Myocyte (in vitro differentiated cells): ENCODE data around the gene REPS1. TPM values are rescaled to one million over a fixed set of nuclear protein-coding genes. Genes with fewer than 3 reads are reported as not detected.
"Not testable (repeated sequence)": the region's sequence is repeated elsewhere in the genome, so short reads cannot be mapped to it uniquely, and the experiment has no call there.

Experiments
- DNase-seq: peaks from one replicate; pipeline ENCODE4 v3.0.0-alpha.2; 2012; ENCODE audit warnings: low read depth
- total RNA-seq: library from RNA; depleted of rRNA; stranded (reverse); fragments of >200 nt; gene quantifications from 2 replicates; pipeline ENCODE4 v1.2.3, GENCODE V29; 2014

REPS1 gene
- total RNA-seq, 1 donor from 2014 or later, result 30.9 TPM

DNA sequence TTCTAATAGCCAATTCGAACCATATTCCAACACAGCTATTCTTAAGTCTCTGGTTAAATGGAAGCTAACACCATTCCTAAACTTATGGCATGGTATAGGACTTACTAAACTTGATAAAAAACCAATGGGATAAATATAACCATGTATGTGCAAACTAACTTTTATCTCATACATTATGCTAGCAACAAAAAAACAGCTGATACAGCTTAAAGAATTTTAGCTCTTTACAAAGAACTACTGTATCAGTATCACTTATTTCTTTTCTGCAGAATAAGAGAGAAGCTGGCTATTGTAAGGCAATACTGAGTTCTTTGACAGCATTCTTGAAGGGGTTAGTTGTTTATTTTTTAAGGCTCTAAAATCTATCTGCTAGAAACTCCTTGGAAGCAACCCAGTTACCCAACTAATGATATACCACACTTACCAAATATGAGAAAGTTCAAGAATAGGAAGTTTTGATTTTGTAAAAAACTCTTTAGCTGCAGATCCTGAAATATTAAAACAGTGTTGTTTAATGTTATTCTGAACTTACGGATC, 44.9 kb downstream of the REPS1 start:
- no peak for DNase-seq

GRCh38 chr6:138936873-138937272, 51.2 kb downstream of the REPS1 start:
- DNase-seq, result not testable (repeated sequence)

DNA sequence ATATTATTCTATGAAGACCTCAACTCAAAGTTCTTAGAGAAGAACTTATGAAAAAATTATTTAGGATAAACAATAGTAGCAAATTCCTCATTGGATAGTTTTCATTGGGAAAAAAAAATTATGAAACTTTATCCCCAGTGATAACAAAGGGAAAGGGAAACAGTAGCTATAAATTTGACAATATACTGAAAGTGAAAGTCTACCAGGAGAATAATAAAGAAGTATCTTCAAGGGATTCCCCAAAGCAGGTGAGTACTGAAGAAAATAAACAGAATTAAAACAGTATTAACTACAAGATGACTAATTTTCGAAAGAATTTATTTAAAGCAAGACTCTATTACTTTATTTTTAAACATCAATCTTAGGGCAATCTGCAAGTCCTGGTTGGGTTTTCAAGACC, 56.4 kb downstream of the REPS1 start:
- DNase-seq, result no peak

DNA sequence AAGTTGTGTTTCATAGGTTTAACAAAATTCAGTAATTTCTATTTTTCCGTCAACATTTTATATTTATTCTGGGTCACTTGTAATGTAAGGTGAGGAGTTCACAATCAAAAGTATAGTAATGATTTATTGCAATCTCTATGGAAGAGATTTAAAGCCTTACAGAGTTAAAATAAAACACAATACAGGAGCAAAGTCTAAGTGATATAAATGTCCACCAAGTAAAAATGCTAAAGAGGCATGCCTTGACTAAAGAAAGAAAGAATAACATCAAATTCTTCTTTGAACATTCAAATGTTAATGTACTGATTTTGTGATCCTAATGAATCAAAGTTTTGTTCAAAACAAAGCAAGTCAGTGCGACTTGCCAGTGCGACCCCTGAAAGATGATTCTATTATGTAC, 61.5 kb downstream of the REPS1 start:
- DNase-seq, result no peak

DNA sequence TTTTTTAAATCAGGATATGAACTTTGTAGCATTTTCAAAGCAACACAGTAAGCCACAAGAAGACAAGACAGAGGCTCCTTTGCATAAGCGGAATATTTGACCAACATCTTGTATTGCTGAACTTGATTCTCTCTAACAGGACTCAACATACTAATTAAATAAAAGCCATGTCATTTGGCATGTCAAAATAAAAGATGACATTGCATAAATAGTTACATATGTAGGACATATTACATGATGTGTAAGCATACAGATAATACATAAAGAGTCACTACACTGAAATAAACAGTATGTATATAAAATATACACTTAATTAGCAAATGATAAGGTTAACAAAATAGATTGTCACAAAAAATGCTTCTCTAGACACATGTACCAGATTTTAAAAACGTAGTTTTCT, 62.2 kb downstream of the REPS1 start:
- no peak for DNase-seq

DNA sequence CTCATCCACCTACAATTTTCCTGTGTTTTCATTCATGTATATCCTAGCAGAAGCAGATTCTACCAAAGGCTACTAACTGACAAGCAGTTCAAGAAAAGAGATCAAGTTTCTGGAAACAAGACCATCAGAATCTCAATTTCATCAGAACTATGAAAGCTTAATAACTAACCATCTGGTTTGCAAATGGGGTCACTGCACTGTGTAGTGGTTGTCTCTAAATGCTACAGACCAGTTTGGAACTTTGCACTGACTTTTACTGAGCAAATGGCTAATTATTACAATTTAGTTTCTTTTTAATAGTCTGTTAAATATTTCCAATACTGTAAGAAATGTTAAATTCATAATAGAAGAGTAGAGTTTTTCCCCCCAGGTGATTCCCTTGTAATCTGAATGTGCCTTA, 64.5 kb downstream of the REPS1 start:
- no peak for DNase-seq

DNA sequence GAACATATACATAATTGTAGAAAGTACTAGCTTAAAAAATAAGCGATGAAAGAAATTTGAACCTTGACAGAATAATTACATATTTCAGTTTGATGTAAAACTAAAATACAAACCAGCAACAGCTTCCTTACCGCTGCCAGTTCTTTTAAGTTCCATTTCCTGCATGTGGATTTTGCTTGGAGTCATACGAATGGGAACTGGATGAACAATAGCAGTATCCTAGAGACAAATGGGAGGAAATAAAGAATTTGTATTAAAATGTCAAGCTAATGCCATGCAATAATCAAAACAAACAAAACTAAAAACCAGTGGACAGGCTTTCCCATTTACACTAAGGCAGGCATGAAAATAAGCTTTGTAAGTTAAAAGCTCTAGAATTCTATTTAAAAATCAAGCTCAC, 67.1 kb downstream of the REPS1 start:
- DNase-seq, result no peak

DNA sequence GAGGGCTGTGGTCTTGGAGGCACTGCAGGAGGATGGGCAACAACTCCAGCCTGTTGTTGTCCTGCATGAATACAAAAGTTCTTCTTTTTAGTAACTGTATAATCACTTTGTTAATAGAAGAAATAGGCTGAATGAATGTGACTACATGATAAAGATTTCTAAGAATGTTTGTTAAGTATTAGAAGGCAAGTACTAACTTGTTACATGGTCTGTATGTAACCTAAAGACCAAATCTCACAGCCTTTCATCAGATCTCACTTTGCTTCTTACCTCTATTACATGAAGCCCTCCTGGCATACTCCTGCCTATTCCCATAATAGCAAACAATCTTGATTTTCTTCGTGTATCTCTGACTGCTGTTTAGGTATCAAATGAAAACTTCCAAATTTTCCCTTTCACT, 73.4 kb downstream of the REPS1 start:
- no peak for DNase-seq

GRCh38 chr6:138912308-138912707, 75.7 kb downstream of the REPS1 start:
- DNase-seq, result no peak

DNA sequence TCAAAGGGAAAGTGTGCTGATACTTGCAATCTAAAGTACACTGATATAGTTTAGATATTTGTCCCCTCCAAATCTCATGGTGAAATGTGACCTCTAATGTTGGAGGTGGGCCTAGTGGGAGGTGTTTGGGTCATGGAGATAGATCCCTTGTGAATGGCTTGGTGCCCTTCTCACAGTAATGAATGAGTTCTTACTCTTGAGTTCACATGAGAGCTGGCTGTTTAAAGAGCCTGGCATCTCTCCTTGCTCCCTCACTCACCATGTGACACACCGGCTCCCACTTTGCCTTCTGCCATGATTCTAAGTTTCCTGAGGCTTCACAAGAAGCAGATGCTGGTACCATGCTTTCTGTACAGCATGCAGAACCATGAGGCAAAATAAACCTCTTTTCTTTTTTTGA, 78.1 kb downstream of the REPS1 start:
- DNase-seq, result no peak

GRCh38 chr6:138909511-138909910, 78.5 kb downstream of the REPS1 start:
- DNase-seq, result no peak

- DNase-seq, result no peak
These were observed 80.9 kb downstream of the REPS1 start for GRCh38 chr6:138907167-138907566.

GRCh38 chr6:138897031-138897430, 91.0 kb downstream of the REPS1 start:
- DNase-seq, result peak; percentile 63

- peak; percentile 3 for DNase-seq
These were observed 91.8 kb downstream of the REPS1 start for GRCh38 chr6:138896104-138896756.

DNA sequence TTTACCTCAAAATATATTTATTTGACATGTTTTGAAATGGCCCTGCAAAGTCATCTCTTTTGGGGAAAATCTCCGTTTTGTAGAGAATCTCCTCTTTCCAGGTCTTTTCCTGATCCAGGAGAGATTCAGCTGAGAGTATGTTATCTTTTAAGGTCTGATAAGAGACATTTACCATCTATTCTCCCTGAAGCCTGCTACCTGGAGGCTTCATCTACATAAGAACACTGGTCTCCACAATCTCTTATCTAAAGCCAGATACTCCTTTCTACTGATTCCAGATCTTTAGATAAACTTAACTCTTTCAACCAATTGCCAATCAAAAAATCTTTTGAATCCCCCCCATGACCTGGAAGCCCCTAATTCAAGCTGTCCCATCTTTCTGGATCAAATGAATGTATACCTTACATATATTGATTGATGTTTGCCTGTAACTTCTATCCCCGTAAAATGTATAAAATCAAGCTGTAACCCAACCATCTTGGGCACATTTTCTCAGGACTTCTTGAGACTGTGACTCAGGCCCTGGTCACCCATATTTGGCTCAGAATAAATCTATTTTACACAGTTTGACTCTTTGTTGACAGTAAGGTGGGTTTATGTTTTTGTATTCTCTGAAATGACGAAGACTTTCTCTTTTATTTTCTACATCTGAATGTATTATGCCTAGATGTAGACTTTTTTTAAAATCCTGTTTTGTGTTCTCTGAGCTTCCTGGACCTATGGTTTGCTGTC, 96.6 kb downstream of the REPS1 start:
- DNase-seq, result no peak

DNA sequence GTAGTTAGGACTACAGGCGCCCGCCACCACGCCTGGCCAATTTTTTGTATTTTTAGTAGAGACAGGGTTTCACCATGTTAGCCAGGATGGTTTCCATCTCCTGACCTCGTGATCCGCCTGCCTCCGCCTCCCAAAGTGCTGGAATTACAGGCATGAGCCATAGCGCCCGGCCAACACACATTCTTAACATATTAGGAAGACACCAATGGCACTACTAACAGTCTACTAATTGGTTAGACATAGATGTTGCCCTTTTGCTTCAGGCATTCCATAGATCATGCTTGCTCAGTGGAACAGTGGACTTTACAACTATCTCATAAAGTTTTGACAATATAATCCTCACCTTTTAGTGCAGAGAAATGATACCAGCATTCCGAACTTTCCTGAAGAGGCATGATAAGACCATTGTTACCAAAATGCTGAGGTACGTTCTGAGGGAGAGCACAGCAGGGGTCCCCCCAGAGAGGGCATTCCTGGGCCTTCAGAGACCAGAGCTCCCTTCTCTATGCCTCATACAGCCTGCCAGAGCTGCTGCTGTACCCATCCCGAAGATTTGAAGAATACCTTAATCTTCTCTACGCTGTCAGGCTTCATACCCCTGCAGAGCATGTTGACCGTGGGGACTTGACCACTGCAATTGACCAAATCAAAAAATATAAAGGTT, 102.8 kb downstream of the REPS1 start:
- DNase-seq, result no peak

- no peak for DNase-seq
These were observed 105.6 kb downstream of the REPS1 start for GRCh38 chr6:138882369-138883017.

GRCh38 chr6:138873191-138873590, 114.9 kb downstream of the REPS1 start:
- DNase-seq, result no peak

DNA sequence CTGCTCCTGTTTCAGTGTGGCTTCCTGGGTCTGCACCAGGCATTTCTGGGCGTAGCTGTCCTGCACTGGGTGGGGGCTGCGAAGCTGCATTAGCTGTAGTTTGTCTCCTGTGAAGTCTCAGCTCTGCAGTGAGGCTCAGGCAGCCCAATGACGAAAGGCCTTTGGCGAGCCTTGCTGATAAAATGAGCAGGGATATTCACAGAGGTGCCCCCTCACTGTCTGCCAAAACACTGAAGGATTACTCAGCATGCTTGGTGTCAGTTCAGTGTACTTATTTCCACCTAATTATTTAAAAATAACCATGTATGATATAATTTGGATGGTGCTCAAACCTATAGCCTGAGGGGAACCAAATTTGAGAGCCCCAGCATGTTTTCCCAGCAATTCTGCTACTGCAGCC, 118.7 kb downstream of the REPS1 start:
- no peak for DNase-seq

GRCh38 chr6:138868181-138868580, 119.9 kb downstream of the REPS1 start:
- DNase-seq, result no peak

- no peak for DNase-seq
These were observed 122.5 kb downstream of the REPS1 start for GRCh38 chr6:138865480-138866109.
